ENCODE results near the gene NGB. TPM values are rescaled to one million over a fixed set of nuclear protein-coding genes. Genes with fewer than 3 reads are reported as not detected.

The NGB gene
- total and polyA plus RNA-seq, 9 of the 15 experiments (the other 6 are each of a cell fraction or from before 2014, with no cell fraction given): not detected

DNA sequence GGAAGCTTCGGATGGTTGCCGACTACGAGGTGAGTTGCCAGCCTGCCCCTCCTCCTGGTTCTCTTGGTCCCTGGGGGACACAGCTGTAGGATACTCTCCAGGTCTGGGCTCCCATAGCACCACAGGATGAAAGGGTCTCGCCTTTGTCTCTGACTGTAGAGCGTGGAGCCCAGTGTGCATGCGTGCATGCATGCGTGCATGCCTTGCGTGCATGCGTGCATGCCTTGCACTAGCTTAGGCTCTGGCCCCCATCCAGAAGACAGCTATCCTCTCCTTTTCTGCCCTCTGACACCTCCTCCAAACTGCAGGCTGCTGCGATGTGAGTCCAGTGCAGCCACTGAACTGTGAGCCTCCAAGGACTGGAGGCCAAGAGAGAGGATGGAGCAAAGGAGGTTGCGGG lies 19.1 kb downstream of the NGB start:
- H3K79me2 ChIP-seq (ENCODE audit: control insufficient read depth, insufficient read depth, low read length): no peaks in the 10 kb centered on the region
- in situ Hi-C loops (cut with MboI): no loop called here
- no peak overlapping the region for H3K9ac ChIP-seq (ENCODE audit: insufficient read depth in 1 of 2, low read depth in 2 of 2, low read length in 2 of 2)
- no peak overlapping the region for H3K4me3 ChIP-seq
- CTCF ChIA-PET (ENCODE audit: low intra/inter-chr PET ratio): no interaction called here
- DNase-seq (ENCODE audit: extremely low read depth in 1 of 4, low spot score in 3 of 4) (no peak), ATAC-seq (no peak), FAIRE-seq (no peak)
- no peaks in the 10 kb centered on the region for H3K9me3 ChIP-seq (replicated peaks; ENCODE audit: control insufficient read depth, insufficient read depth, low read depth, low read length)
- no peaks in the 10 kb centered on the region for H3K4me1 ChIP-seq (replicated peaks in 1 of 2; ENCODE audit: control insufficient read depth in 2 of 2, insufficient read depth in 2 of 2, low read length in 2 of 2)
- H3K27me3 ChIP-seq (ENCODE audit: control insufficient read depth in 2 of 2, insufficient read depth in 2 of 2, low read length in 2 of 2): peaks cover 0 to 49% of the 10 kb centered on the region in 2 experiments; a peak in 3 of 5 replicates
- H3K9me1 ChIP-seq (ENCODE audit: control insufficient read depth, insufficient read depth, low read length): no peaks in the 10 kb centered on the region
- BruUV-seq (replicated peaks): no TSS peak
- H3K36me3 ChIP-seq (ENCODE audit: control insufficient read depth, insufficient read depth, low read length): no peaks in the 10 kb centered on the region
- 10% methylated on average over 11 of the region's 11 CpGs for WGBS (ENCODE audit: insufficient coverage, low coverage, missing lambda C conversion rate)
- POLR2A ChIA-PET: interaction anchor here (0.8 kb wide), 1 partner anchor 16 kb away, joined by 3 read pairs; no protein-coding TSS in a partner anchor
- H4K20me1 ChIP-seq (replicated peaks; ENCODE audit: control insufficient read depth, insufficient read depth, low read length): peaks cover 5% of the 10 kb centered on the region; the same call in 1 of the 2 replicates
- no peak overlapping the region for H3K4me2 ChIP-seq (ENCODE audit: insufficient read depth, low read length)
- H2AFZ ChIP-seq (ENCODE audit: low read depth, low read length): no peak overlapping the region
- intact Hi-C loops (cut with micrococcal nuclease): no loop called here
- no peak overlapping the region for H3K27ac ChIP-seq (ENCODE audit: extremely low read depth, low read depth, low read length)
- TF ChIP-seq ZNF217 (CRISPR knock-in tag; IDR thresholded peaks at IDR 0.05) (no peak), PHTF2 (CRISPR knock-in tag; IDR thresholded peaks at IDR 0.05) (no peak), GATAD2B (IDR thresholded peaks at IDR 0.05; ENCODE audit: borderline replicate concordance) (no peak), SREBF2 (CRISPR knock-in tag; IDR thresholded peaks at IDR 0.05) (no peak), FOXA3 (CRISPR knock-in tag; conservative IDR thresholded peaks at IDR 0.05 in 1 of 2, IDR thresholded peaks at IDR 0.05 in 1 of 2) (no peak), POLR2AphosphoS2 (IDR thresholded peaks at IDR 0.05; ENCODE audit: low read length) (no peak), ELF2 (CRISPR knock-in tag; IDR thresholded peaks at IDR 0.05) (no peak), ATF6 (CRISPR knock-in tag; IDR thresholded peaks at IDR 0.05) (no peak)
- TF ChIP-seq, protein P1, sequence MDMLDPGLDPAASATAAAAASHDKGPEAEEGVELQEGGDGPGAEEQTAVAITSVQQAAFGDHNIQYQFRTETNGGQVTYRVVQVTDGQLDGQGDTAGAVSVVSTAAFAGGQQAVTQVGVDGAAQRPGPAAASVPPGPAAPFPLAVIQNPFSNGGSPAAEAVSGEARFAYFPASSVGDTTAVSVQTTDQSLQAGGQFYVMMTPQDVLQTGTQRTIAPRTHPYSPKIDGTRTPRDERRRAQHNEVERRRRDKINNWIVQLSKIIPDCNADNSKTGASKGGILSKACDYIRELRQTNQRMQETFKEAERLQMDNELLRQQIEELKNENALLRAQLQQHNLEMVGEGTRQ (CRISPR knock-in tag; IDR thresholded peaks at IDR 0.05): no peak
- TF ChIP-seq, protein P2, sequence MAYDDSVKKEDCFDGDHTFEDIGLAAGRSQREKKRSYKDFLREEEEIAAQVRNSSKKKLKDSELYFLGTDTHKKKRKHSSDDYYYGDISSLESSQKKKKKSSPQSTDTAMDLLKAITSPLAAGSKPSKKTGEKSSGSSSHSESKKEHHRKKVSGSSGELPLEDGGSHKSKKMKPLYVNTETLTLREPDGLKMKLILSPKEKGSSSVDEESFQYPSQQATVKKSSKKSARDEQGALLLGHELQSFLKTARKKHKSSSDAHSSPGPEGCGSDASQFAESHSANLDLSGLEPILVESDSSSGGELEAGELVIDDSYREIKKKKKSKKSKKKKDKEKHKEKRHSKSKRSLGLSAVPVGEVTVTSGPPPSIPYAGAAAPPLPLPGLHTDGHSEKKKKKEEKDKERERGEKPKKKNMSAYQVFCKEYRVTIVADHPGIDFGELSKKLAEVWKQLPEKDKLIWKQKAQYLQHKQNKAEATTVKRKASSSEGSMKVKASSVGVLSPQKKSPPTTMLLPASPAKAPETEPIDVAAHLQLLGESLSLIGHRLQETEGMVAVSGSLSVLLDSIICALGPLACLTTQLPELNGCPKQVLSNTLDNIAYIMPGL (CRISPR knock-in tag; IDR thresholded peaks at IDR 0.05): no peak
- TF ChIP-seq, protein P3, sequence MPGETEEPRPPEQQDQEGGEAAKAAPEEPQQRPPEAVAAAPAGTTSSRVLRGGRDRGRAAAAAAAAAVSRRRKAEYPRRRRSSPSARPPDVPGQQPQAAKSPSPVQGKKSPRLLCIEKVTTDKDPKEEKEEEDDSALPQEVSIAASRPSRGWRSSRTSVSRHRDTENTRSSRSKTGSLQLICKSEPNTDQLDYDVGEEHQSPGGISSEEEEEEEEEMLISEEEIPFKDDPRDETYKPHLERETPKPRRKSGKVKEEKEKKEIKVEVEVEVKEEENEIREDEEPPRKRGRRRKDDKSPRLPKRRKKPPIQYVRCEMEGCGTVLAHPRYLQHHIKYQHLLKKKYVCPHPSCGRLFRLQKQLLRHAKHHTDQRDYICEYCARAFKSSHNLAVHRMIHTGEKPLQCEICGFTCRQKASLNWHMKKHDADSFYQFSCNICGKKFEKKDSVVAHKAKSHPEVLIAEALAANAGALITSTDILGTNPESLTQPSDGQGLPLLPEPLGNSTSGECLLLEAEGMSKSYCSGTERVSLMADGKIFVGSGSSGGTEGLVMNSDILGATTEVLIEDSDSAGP (CRISPR knock-in tag; IDR thresholded peaks at IDR 0.05): no peak
